Fibroblast of the aortic adventitia (primary cell): ENCODE measurements around the gene HCK. TPM values are rescaled to one million over a fixed set of nuclear protein-coding genes. Genes with fewer than 3 reads are reported as not detected.

Experiments
- DNase-seq: peaks from one replicate; pipeline ENCODE4 v3.0.0-alpha.2; 2010; ENCODE audit warnings: low read depth
- H3K4me3 ChIP-seq: 2 replicates; pipeline ENCODE4 v1.5.1; 2011; ENCODE audit warnings: low read depth, mild to moderate bottlenecking, control low read depth, low read length, moderate library complexity
- small RNA-seq: library from RNA; depleted of rRNA; stranded (forward); fragments of <200 nt; gene quantifications from one replicate; pipeline ENCODE3, GENCODE V24; 2012
- total RNA-seq: library from RNA; depleted of rRNA; stranded (reverse); fragments of >200 nt; gene quantifications from 2 replicates; pipeline ENCODE4 v1.2.3, GENCODE V29; 2012; ENCODE audit warnings: low replicate concordance
- TF ChIP-seq, protein P1 (sequence below): IDR thresholded peaks from 2 replicates; pipeline ENCODE4 v1.5.1; 2011; ENCODE audit warnings: mild to moderate bottlenecking, low read length, control low read depth, inconsistent platforms; ENCODE audit not compliant: insufficient read depth

The HCK gene
- total RNA-seq, 1 donor = not detected

DNA sequence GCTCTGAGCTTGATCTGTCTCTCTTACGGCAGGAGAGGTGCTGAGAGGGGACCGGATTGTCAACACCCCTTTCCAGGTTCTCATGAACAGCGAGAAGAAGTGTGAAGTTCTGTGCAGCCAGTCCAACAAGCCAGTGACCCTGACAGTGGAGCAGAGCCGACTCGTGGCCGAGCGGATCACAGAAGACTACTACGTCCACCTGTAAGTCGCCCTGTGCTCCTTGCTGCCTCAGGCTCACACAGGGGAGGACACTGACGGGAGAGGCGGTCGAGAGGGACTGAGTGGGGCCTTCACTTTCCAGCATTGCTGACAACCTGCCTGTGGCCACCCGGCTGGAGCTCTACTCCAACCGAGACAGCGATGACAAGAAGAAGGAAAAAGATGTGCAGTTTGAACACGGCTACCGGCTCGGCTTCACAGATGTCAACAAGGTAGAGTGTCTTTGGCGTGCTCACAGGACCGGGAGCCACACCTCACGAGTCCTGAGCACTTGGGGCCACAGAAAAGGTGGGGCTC lies 89.5 kb downstream of the HCK start:
- DNase-seq = no peak
- no peak overlapping the region for H3K4me3 ChIP-seq
- TF ChIP-seq, protein P1, sequence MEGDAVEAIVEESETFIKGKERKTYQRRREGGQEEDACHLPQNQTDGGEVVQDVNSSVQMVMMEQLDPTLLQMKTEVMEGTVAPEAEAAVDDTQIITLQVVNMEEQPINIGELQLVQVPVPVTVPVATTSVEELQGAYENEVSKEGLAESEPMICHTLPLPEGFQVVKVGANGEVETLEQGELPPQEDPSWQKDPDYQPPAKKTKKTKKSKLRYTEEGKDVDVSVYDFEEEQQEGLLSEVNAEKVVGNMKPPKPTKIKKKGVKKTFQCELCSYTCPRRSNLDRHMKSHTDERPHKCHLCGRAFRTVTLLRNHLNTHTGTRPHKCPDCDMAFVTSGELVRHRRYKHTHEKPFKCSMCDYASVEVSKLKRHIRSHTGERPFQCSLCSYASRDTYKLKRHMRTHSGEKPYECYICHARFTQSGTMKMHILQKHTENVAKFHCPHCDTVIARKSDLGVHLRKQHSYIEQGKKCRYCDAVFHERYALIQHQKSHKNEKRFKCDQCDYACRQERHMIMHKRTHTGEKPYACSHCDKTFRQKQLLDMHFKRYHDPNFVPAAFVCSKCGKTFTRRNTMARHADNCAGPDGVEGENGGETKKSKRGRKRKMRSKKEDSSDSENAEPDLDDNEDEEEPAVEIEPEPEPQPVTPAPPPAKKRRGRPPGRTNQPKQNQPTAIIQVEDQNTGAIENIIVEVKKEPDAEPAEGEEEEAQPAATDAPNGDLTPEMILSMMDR = no peak

DNA sequence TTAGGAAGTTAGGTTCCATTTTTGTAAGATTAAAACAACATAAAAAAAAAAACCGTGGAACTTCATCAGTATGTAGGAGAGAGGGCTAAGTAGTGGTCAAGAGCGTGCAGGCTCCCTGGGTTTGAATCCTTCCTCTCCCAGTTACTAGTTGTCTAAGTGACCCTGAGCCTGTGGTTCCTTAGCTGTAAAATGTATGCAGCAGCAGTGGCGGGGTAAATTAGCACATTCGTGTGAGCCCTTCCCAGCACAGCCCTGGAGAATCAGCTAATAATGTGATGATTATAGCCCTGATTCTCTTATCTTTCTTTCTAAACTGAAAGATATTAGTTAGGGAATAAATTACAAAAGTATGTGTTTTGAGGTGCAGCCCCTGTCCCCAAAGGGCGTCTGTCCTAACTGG lies 90.0 kb downstream of the HCK start:
- no peak for DNase-seq
- no peak overlapping the region for H3K4me3 ChIP-seq
- TF ChIP-seq, protein P1 = no peak

DNA sequence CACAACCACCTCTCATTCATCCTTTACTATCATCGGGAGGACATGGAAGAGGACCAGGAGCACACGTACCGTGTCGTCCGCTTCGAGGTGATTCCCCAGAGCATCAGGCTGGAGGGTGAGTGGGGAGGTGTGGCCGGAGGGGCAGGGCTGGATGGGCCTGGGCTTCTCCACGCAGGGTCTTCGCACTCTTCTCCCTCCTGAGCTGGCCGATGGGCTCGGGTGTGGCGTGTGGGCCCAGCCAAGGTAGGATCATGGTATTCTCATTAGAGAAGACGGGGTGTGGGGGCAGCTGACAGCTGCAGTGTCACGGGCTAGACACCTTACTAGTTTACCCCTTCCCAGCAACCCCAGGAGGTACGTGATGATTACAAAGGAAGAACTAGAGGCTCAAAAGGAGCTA lies 90.9 kb downstream of the HCK start:
- TF ChIP-seq, protein P1 = no peak
- no peak for DNase-seq
- H3K4me3 ChIP-seq = no peak overlapping the region

DNA sequence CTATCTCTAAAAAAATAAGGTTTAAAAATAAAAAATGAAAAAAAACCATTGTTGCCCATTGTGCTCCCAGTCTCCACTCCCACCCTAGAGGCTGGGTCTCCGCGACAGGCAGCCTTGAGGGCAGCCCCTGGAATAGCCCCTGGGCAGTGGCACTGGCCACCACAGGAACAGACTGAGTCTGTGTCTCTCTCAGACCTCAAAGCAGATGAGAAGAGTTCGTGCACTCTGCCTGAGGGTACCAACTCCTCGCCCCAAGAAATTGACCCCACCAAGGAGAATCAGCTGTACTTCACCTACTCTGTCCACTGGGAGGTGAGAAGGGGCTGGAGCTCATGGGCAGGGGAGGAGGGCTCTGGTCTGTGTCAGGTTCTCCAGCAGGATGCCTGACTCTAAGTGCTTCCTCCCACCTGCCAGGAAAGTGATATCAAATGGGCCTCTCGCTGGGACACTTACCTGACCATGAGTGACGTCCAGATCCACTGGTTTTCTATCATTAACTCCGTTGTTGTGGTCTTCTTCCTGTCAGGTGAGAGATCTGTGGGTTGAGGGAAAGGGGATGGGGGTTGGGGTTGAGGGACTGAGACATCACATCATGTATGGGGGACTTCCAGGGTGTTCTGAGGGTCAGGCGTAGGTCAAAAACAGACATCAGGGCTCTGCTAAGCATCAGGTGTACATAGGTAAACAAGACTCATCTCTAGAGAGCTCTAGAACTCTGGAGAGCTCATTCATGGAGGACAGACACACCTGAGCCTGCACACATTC lies 93.0 kb downstream of the HCK start:
- DNase-seq = no peak
- TF ChIP-seq, protein P1 = no peak
- no peak overlapping the region for H3K4me3 ChIP-seq

DNA sequence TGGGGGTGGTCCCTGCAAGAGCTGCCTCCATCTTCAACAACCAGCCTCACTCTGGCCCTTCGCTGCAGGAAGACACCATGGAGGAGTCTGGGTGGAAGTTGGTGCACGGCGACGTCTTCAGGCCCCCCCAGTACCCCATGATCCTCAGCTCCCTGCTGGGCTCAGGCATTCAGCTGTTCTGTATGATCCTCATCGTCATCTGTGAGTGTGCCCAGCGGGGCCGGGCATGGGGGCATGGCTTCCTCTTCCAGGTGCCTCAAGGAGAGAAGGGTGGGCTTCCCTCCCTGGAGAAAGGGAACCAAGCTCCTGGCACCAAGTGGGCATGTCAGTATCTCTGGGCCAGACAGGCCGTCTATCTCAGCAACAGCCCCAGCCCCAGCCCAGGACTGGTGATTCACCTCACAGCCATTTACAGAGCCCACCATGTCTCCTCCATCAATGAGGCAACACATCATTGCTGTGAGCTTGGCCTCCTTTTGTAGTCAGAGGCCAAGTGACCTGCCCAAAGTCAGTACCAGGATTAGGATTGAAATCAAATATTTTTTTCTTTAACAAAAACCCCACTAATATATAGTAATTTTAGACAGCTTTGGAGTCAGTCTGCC lies 97.6 kb downstream of the HCK start:
- TF ChIP-seq, protein P1 = no peak
- DNase-seq = no peak

DNA sequence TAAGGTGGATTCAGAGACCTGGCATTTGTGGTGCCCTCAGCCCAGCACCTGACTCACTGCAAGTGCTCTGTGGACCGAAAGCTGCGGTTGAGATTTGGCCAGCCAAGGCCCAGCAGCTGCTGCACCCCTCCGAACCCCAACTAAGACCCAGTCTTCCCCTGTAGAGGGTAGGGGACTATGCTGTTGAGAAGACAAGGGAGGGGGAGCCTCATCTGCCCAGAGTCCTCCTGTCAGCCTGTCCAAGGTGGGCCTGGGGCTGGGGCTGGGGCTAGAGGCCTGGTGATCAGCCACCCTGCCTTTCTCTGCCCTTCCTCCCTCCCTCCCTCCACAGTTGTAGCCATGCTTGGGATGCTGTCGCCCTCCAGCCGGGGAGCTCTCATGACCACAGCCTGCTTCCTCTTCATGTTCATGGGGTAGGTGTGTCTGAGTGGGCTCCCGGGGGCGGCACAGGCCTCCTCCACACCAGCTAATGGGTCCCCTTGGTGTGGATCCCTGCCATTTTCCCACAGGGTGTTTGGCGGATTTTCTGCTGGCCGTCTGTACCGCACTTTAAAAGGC lies 98.3 kb downstream of the HCK start:
- no peak overlapping the region for H3K4me3 ChIP-seq
- TF ChIP-seq, protein P1 = no peak
- DNase-seq = no peak

More for the DNA sequence above, 97.6 kb downstream of the HCK start:
- no peak overlapping the region for H3K4me3 ChIP-seq

Small RNA genes lying within 50 kb of the gene (small RNA-seq; reads per million reads assigned to genes)
- gene RNA5SP481 (not detected), gene RNA5SP482 (not detected)

Other genes with a start within 250 kb of the HCK start
- gene MYLK2, start 232.9 kb upstream of the HCK start, total RNA-seq = 0.18 TPM in 1 of 2 replicates, not detected in the other
- 2.3 TPM in 1 of 2 replicates, not detected in the other for gene FOXS1, start 206.6 kb upstream of the HCK start, total RNA-seq
- 9.9 TPM in 1 of 2 replicates, not detected in the other for gene DUSP15, start 181.7 kb upstream of the HCK start, total RNA-seq
- 0.09 and 0.41 TPM in 2 replicates for gene TTLL9, start 181.6 kb upstream of the HCK start, total RNA-seq
- gene PDRG1, start 100.2 kb upstream of the HCK start, total RNA-seq = 3.0 and 3.8 TPM in 2 replicates
- not detected in 2 replicates for gene XKR7, start 84.1 kb upstream of the HCK start, total RNA-seq
- not detected in 2 replicates for gene CCM2L, start 41.8 kb upstream of the HCK start, total RNA-seq
- 20.0 and 41.1 TPM in 2 replicates for gene TM9SF4, start 57.5 kb downstream of the HCK start, total RNA-seq
- 1.8 and 4.2 TPM in 2 replicates for gene PLAGL2, start 155.5 kb downstream of the HCK start, total RNA-seq
- 15.2 and 47.8 TPM in 2 replicates for gene POFUT1, start 155.6 kb downstream of the HCK start, total RNA-seq
- 33.1 and 36.8 TPM in 2 replicates for gene KIF3B, start 225.4 kb downstream of the HCK start, total RNA-seq